ENCODE results near the gene GSTM3. TPM values are rescaled to one million over a fixed set of nuclear protein-coding genes. Genes with fewer than 3 reads are reported as not detected.
A peak's percentile ranks its signal among the peaks of the same experiment; 100 is the strongest.

The GSTM3 gene
- total RNA-seq, 4 donors from 2014 or later, result 8.2 to 34.1 (median 24.3) TPM

- Histone ChIP-seq H3K27ac (no peak overlapping the region), H3K27me3 (no peaks in the 10 kb centered on the region), H3K36me3 (no peaks in the 10 kb centered on the region), H3K4me1 (peaks cover 0 to 17% (median 9%) of the 10 kb centered on the region in 4 donors), H3K4me3 (no peak overlapping the region), H3K9me3 (peaks cover 0 to 4% of the 10 kb centered on the region in 2 donors)
- WGBS, 2 donors (ENCODE audit: low coverage in 1 of 2), result 100% methylated on average over 1 of the region's 1 CpG; no CpG with 5 or more reads in 1 of the 2 donors
- intact Hi-C loops (cut with DNase I; ENCODE audit: low total_unique reads) (no loop called here), in situ Hi-C loops (cut with MboI; ENCODE audit: low pct_ligation_motif_present in 1 of 4, low pct_unique_long_range_greater_than_20kb in 1 of 4, low sequenced_read_pairs in 3 of 4) (loop anchor here in 1 of 4 donors (25.0 kb wide), 1 partner anchor 131 kb away; the partner anchor contains the start of gene CSF1)
- no peak for TF ChIP-seq EP300 (IDR thresholded peaks at IDR 0.05; ENCODE audit: low read depth)
- no peak for TF ChIP-seq CTCF (IDR thresholded peaks at IDR 0.05)
- TF ChIP-seq POLR2A (IDR thresholded peaks at IDR 0.05), result no peak
- no peak for TF ChIP-seq POLR2AphosphoS5 (IDR thresholded peaks at IDR 0.05)
- DNase-seq, result no peak
Measured at GRCh38 chr1:109780982-109781381, 40.1 kb upstream of the GSTM3 start.

GRCh38 chr1:109777980-109778625, 37.3 kb upstream of the GSTM3 start:
- WGBS, 2 donors (ENCODE audit: low coverage in 1 of 2), result 89 to 93% methylated on average over 9 of the region's 9 CpGs
- peak overlapping the region in 1 of 4 donors; percentile 26 for H3K27ac ChIP-seq
- intact Hi-C loops (cut with DNase I; ENCODE audit: low total_unique reads) (no loop called here), in situ Hi-C loops (cut with MboI; ENCODE audit: low pct_ligation_motif_present in 1 of 4, low pct_unique_long_range_greater_than_20kb in 1 of 4, low sequenced_read_pairs in 3 of 4) (loop anchor here (5.0 to 25.0 kb wide), 6 partner anchors 123 to 233 kb away; partner anchors contain the start of genes AHCYL1 (in 2 of the 4), GNAI3 (in 2 of the 4), CSF1 (in 1 of the 4) and GSTM4 (in 1 of the 4))
- peaks cover 0 to 12% (median 3%) of the 10 kb centered on the region in 4 donors for H3K4me1 ChIP-seq
- no peaks in the 10 kb centered on the region for H3K36me3 ChIP-seq
- H3K27me3 ChIP-seq, result no peaks in the 10 kb centered on the region
- no peak overlapping the region for H3K4me3 ChIP-seq
- peak; percentile 5 for DNase-seq
- peaks cover 0 to 4% of the 10 kb centered on the region in 2 donors for H3K9me3 ChIP-seq
- TF ChIP-seq CTCF (IDR thresholded peaks at IDR 0.05) (no peak), POLR2AphosphoS5 (IDR thresholded peaks at IDR 0.05) (no peak)

GRCh38 chr1:109777436-109777835, 36.6 kb upstream of the GSTM3 start:
- H3K4me1 ChIP-seq, result peaks cover 0 to 7% (median 1%) of the 10 kb centered on the region in 4 donors
- in situ Hi-C loops (cut with MboI; ENCODE audit: low pct_ligation_motif_present in 1 of 4, low pct_unique_long_range_greater_than_20kb in 1 of 4, low sequenced_read_pairs in 3 of 4), result loop anchor here (5.0 to 25.0 kb wide), 6 partner anchors 123 to 233 kb away; partner anchors contain the start of genes AHCYL1 (in 2 of the 4), GNAI3 (in 2 of the 4), CSF1 (in 1 of the 4) and GSTM4 (in 1 of the 4)
- H3K36me3 ChIP-seq, result no peaks in the 10 kb centered on the region
- peaks cover 0 to 4% of the 10 kb centered on the region in 2 donors for H3K9me3 ChIP-seq
- H3K27me3 ChIP-seq, result no peaks in the 10 kb centered on the region
- no peak for TF ChIP-seq POLR2AphosphoS5 (IDR thresholded peaks at IDR 0.05)
- TF ChIP-seq CTCF (IDR thresholded peaks at IDR 0.05), result no peak
- TF ChIP-seq POLR2A (IDR thresholded peaks at IDR 0.05), result no peak
- no peak for TF ChIP-seq EP300 (IDR thresholded peaks at IDR 0.05; ENCODE audit: low read depth)
- intact Hi-C loops (cut with DNase I; ENCODE audit: low total_unique reads), result no loop called here
- WGBS, 2 donors (ENCODE audit: low coverage in 1 of 2), result 63 to 75% methylated on average over 1 to 7 of the region's 7 CpGs
- peak overlapping the region; percentile 42 to 57 (median 54) for H3K27ac ChIP-seq
- peak; percentile 6 for DNase-seq
- H3K4me3 ChIP-seq, result no peak overlapping the region

GRCh38 chr1:109776911-109777310, 36.1 kb upstream of the GSTM3 start:
- H3K4me1 ChIP-seq, result peaks cover 0 to 7% (median 2%) of the 10 kb centered on the region in 4 donors
- H3K27me3 ChIP-seq, result no peaks in the 10 kb centered on the region
- intact Hi-C loops (cut with DNase I; ENCODE audit: low total_unique reads) (no loop called here), in situ Hi-C loops (cut with MboI; ENCODE audit: low pct_ligation_motif_present in 1 of 4, low pct_unique_long_range_greater_than_20kb in 1 of 4, low sequenced_read_pairs in 3 of 4) (loop anchor here (5.0 to 25.0 kb wide), 6 partner anchors 122 to 232 kb away; partner anchors contain the start of genes AHCYL1 (in 2 of the 4), GNAI3 (in 2 of the 4), CSF1 (in 1 of the 4) and GSTM4 (in 1 of the 4))
- H3K9me3 ChIP-seq, result peaks cover 0 to 4% of the 10 kb centered on the region in 2 donors
- H3K36me3 ChIP-seq, result no peaks in the 10 kb centered on the region
- peak overlapping the region; percentile 42 to 57 (median 54) for H3K27ac ChIP-seq
- TF ChIP-seq POLR2A (IDR thresholded peaks at IDR 0.05) (no peak), CTCF (IDR thresholded peaks at IDR 0.05) (peak; percentile 96 to 99 (median 98)), POLR2AphosphoS5 (IDR thresholded peaks at IDR 0.05) (peak in 1 of 3 donors; percentile 29), EP300 (IDR thresholded peaks at IDR 0.05; ENCODE audit: low read depth) (no peak)
- no peak overlapping the region for H3K4me3 ChIP-seq
- DNase-seq, result peak; percentile 87
- WGBS, 2 donors (ENCODE audit: low coverage in 1 of 2), result 23% methylated on average over 4 of the region's 4 CpGs; no CpG with 5 or more reads in 1 of the 2 donors
